ENCODE data around the gene ALKBH6. TPM values are rescaled to one million over a fixed set of nuclear protein-coding genes. Genes with fewer than 3 reads are reported as not detected.

Gene ALKBH6
- total and polyA plus RNA-seq, 8 donors = 2.6 to 22.8 (median 6.3) TPM

DNA sequence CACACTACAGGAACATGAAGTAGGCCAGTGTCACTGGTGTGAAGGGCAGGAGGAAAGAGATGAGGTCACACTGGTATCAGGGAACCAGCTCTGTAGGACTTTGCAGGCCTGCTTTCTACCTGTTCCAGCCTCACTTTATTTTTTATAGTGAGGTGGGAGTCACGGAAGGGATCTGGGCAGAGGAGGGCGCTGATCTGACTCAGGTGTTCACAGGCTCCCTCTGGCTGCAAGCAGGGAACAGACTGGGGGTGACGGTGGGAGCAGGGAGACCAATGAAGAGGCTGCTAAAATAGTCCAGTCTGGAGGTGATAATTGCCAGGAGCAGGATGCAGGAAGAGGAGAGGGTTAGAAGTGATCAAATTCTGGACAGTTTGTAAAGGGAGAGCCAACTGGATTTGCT lies 37.2 kb upstream of the ALKBH6 start:
- DNase-seq = no peak
- H3K9me3 ChIP-seq = no peaks in the 10 kb centered on the region
- intact Hi-C loops (cut with DNase I) = no loop called here
- FAIRE-seq = no peak
- no peaks in the 10 kb centered on the region for H3K27me3 ChIP-seq
- no peaks in the 10 kb centered on the region for H3K36me3 ChIP-seq
- TF ChIP-seq CTCF (IDR thresholded peaks at IDR 0.05) = no peak
- H3K4me1 ChIP-seq = peaks cover 0 to 5% (median 4%) of the 10 kb centered on the region in 3 donors
- H3K4me3 ChIP-seq = no peak overlapping the region
- no peak for ATAC-seq
- no peak overlapping the region for H3K27ac ChIP-seq
- 62 to 63% methylated on average over 3 of the region's 3 CpGs for WGBS, 2 donors

GRCh38 chr19:36049080-36049698 lies 35.2 kb upstream of the ALKBH6 start:
- Histone ChIP-seq H3K4me3 (no peak overlapping the region), H3K9me3 (no peaks in the 10 kb centered on the region), H3K36me3 (no peaks in the 10 kb centered on the region), H3K4me1 (no peaks in the 10 kb centered on the region), H3K27ac (no peak overlapping the region), H3K27me3 (no peaks in the 10 kb centered on the region)
- ATAC-seq (no peak), FAIRE-seq (no peak), DNase-seq (no peak)
- WGBS, 2 donors = 89 to 91% methylated on average over 4 of the region's 4 CpGs
- intact Hi-C loops (cut with DNase I) = no loop called here
- TF ChIP-seq CTCF (IDR thresholded peaks at IDR 0.05) = no peak

GRCh38 chr19:36047835-36048234 lies 33.8 kb upstream of the ALKBH6 start:
- intact Hi-C loops (cut with DNase I) = no loop called here
- no peak for TF ChIP-seq CTCF (IDR thresholded peaks at IDR 0.05)
- H3K27ac ChIP-seq = no peak overlapping the region
- FAIRE-seq (no peak), ATAC-seq (no peak), DNase-seq (no peak)
- no peaks in the 10 kb centered on the region for H3K36me3 ChIP-seq
- no peak overlapping the region for H3K4me3 ChIP-seq
- no peaks in the 10 kb centered on the region for H3K27me3 ChIP-seq
- H3K9me3 ChIP-seq = no peaks in the 10 kb centered on the region
- no peaks in the 10 kb centered on the region for H3K4me1 ChIP-seq

- no peak for TF ChIP-seq CTCF (IDR thresholded peaks at IDR 0.05)
- H3K4me1 ChIP-seq = no peaks in the 10 kb centered on the region
- whole genome bisulfite sequencing, 2 donors = 87 to 98% methylated on average over 5 of the region's 5 CpGs
- no peak overlapping the region for H3K4me3 ChIP-seq
- ATAC-seq = no peak
- intact Hi-C loops (cut with DNase I) = no loop called here
- H3K27ac ChIP-seq = no peak overlapping the region
- H3K36me3 ChIP-seq = no peaks in the 10 kb centered on the region
- no peak for FAIRE-seq
- no peaks in the 10 kb centered on the region for H3K9me3 ChIP-seq
- DNase-seq = no peak
- H3K27me3 ChIP-seq = no peaks in the 10 kb centered on the region
These were observed 32.5 kb upstream of the ALKBH6 start for GRCh38 chr19:36046443-36047050.

GRCh38 chr19:36043952-36044351 lies 29.9 kb upstream of the ALKBH6 start:
- DNase-seq (no peak), FAIRE-seq (no peak), ATAC-seq (no peak)
- WGBS, 2 donors = 92 to 95% methylated on average over 2 of the region's 2 CpGs
- no peak for TF ChIP-seq CTCF (IDR thresholded peaks at IDR 0.05)
- no peak overlapping the region for H3K4me3 ChIP-seq
- H3K9me3 ChIP-seq = no peaks in the 10 kb centered on the region
- intact Hi-C loops (cut with DNase I) = no loop called here
- H3K27ac ChIP-seq = no peak overlapping the region
- no peaks in the 10 kb centered on the region for H3K27me3 ChIP-seq
- no peaks in the 10 kb centered on the region for H3K36me3 ChIP-seq
- no peaks in the 10 kb centered on the region for H3K4me1 ChIP-seq
